M059J (cell line): ENCODE data around the gene GDPD5. TPM values are rescaled to one million over a fixed set of nuclear protein-coding genes. Genes with fewer than 3 reads are reported as not detected.

Experiments
- DNase-seq: peaks from one replicate; pipeline ENCODE4 v3.0.0-alpha.2; 2012; ENCODE audit warnings: low read depth
- total RNA-seq: library from RNA; depleted of rRNA; stranded (reverse); fragments of >200 nt; shearing (Covaris generic); gene quantifications from 2 replicates; pipeline ENCODE4 v1.2.3, GENCODE V29; 2014; rRNA removed

Gene GDPD5, protein sequence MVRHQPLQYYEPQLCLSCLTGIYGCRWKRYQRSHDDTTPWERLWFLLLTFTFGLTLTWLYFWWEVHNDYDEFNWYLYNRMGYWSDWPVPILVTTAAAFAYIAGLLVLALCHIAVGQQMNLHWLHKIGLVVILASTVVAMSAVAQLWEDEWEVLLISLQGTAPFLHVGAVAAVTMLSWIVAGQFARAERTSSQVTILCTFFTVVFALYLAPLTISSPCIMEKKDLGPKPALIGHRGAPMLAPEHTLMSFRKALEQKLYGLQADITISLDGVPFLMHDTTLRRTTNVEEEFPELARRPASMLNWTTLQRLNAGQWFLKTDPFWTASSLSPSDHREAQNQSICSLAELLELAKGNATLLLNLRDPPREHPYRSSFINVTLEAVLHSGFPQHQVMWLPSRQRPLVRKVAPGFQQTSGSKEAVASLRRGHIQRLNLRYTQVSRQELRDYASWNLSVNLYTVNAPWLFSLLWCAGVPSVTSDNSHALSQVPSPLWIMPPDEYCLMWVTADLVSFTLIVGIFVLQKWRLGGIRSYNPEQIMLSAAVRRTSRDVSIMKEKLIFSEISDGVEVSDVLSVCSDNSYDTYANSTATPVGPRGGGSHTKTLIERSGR
- total RNA-seq: 8.0 and 13.8 TPM in 2 replicates

- DNase-seq: peak; percentile 77
Observed at GRCh38 chr11:75525433-75526191, at the start of gene GDPD5. TSS of gene GDPD5 (minus strand) at chr11:75525941. CDS start at chr11:75477735, 48,206 bp downstream.

- DNase-seq: no peak
Observed at GRCh38 chr11:75574698-75575602, 49.2 kb upstream of the GDPD5 start.

GRCh38 chr11:75572744-75573143, 47.0 kb upstream of the GDPD5 start:
- DNase-seq: no peak

GRCh38 chr11:75571625-75572024, 45.9 kb upstream of the GDPD5 start:
- DNase-seq: no peak

- no peak for DNase-seq
Observed at GRCh38 chr11:75570559-75571139, 44.9 kb upstream of the GDPD5 start.

DNA sequence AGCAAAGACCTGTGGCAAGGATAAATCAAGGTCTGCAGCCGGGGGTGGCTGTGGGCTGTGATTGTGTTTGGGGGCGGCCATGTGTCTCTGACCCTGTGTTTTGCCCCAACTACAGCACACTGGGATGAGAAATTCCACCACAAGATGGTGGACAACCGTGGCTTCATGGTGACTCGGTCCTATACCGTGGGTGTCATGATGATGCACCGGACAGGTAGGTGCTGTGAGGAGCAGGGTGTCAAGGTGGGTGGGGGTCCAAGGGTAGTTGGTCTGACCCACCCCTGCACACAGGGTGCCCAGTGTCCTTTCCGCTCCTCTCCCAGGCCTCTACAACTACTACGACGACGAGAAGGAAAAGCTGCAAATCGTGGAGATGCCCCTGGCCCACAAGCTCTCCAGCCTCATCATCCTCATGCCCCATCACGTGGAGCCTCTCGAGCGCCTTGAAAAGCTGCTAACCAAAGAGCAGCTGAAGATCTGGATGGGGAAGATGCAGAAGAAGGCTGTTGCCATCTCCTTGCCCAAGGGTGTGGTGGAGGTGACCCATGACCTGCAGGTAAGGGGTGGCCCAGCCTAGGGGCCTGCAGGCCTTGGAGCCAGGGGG, 43.0 kb upstream of the GDPD5 start:
- DNase-seq: no peak

GRCh38 chr11:75567971-75568370, 42.2 kb upstream of the GDPD5 start:
- no peak for DNase-seq

DNA sequence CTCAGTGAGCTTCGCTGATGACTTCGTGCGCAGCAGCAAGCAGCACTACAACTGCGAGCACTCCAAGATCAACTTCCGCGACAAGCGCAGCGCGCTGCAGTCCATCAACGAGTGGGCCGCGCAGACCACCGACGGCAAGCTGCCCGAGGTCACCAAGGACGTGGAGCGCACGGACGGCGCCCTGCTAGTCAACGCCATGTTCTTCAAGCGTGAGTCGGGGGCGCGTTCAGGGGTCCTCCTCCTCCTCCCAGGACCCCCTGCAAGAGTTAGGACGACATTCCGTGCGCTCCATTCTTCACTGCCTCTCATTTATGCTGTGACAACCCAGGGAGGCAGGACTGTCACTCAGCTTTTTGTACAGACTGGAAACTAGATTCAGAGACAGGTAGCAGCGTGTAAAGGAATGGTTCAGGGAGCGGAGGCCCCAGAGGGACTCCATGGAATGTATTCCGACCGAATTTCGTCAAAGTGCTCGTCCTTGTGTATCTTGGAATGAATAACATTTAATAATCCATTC, 41.1 kb upstream of the GDPD5 start:
- DNase-seq: no peak

GRCh38 chr11:75565916-75566762, 40.4 kb upstream of the GDPD5 start:
- DNase-seq: no peak

DNA sequence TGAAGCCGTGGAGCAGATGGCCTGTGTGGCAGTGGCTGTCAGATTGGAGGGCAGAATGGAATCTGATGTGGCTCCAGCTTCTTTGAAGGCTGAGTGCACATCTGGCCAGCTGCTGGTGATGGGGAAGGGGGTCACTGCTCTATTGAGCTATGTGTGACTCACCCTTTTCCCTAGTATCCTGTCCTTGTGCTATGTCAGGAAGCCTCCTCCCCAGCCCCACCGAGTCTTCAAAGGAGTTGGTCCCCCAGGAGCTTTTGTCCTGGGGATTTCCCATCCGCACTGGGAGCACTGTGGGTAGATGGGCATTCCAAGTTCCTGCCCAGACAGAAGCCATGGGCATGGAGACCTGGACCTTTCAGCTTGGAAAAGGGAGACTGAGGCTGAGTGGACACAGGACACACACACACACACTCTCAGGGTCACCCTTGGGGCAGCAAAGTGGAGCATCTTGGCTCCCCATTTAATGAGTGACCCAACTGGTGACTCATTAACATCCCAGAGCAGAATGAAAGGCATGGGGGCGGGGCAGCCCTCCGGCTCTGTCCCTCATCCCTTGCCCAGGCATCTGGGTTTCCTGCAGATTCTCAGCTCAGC, 39.6 kb upstream of the GDPD5 start:
- DNase-seq: peak; percentile 93

GRCh38 chr11:75563978-75564552, 38.3 kb upstream of the GDPD5 start:
- DNase-seq: no peak

DNA sequence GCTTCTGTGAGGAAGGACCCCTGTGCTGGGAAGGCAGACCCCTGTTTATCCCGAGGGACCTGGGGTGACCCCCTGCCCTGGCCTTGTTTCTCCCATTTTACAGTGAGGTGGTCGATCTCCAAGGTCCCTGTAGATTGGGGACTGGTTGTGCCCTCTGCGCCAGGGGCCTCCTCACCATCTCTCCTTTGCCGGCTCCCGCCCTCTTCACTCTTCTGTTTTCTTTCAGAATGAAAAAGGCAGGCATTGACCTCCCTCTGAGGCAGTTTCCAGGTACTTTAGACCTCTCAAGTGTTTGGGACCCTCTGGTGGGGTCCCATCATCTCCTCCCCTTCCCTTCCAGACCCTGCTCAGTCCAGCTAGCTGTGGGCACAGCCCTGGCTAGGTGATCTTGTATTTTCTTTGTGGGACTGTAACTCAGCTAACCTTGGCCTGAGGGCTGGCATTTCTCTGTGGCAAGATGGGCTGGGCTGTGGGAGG, 37.8 kb upstream of the GDPD5 start:
- peak; percentile 63 for DNase-seq

- DNase-seq: peak; percentile 80
Observed at GRCh38 chr11:75562836-75563484, 37.2 kb upstream of the GDPD5 start.

DNA sequence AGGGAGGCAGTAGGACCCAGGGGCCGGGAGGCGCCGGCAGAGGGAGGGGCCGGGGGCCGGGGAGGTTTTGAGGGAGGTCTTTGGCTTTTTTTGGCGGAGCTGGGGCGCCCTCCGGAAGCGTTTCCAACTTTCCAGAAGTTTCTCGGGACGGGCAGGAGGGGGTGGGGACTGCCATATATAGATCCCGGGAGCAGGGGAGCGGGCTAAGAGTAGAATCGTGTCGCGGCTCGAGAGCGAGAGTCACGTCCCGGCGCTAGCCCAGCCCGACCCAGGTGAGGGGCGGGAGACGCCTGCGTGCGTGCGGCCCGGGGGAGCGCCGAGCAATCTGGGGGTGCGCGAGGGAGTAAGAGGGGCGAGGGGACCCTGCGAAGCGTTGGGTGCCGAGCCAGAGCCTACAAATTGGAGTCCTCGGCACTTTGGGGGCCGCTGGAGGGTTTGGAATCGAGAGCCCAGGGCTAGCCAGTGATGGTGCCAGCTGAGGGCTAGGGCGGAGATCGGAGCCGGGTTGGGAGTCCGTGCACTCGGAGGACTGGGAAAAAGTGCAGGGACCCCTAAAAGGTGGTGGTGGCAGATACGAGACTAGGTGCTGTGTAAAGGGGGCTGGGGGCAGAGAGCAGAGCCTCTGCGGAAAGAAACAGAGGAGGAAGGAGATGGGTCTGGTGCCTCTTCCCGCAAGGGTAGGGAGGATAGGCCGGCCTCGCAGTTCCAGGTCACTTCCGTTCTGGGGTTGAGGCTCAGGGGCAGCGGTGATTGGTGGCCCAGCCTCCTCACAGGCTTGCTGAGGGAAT, 36.5 kb upstream of the GDPD5 start, which contains the start of gene SERPINH1:
Gene SERPINH1, plus strand, starts transcription at position 206 of the 788 bp plus-strand sequence. CDS start 4,097 bp downstream, outside the sequence.
- peak; percentile 88 for DNase-seq

DNA sequence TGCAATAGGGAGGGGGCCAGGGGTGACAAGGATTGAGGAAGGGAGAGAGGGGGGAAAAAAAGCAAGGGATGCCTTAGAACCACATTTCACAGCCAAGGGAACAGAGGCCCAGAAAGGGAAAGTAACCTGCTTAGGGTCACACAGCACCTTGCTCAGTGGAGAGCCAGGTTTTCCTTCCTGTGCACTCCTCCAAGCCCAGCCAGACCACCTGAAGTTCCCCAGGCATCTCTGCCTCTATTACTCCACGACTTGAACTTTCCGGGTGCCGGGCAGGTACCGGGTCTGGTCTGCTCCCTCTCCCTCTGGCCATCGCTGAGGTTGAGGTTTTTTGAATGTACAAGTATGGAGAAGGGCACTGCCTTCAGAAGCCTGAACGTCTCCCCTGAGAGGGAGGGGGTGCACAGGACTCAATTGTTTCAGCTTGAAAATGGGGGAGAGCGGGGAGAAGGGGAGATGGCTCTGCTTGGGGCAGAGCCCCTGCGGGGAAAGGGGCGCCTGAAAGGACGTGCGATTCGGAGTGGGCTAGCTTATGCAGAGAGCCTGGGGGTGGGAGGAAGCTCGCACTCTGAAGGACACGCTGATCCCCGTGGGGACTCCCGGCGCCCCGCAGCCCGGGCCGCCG, 35.8 kb upstream of the GDPD5 start:
- no peak for DNase-seq

- DNase-seq: peak; percentile 78
Observed at GRCh38 chr11:75560644-75561043, 34.9 kb upstream of the GDPD5 start.
